ENCODE measurements around the gene PHLDA3. TPM values are rescaled to one million over a fixed set of nuclear protein-coding genes. Genes with fewer than 3 reads are reported as not detected.
A peak's percentile ranks its signal among the peaks of the same experiment; 100 is the strongest.

PHLDA3 gene
- total RNA-seq, 4 donors from 2014 or later = 243 to 301 (median 271) TPM

- TF ChIP-seq, protein P1, sequence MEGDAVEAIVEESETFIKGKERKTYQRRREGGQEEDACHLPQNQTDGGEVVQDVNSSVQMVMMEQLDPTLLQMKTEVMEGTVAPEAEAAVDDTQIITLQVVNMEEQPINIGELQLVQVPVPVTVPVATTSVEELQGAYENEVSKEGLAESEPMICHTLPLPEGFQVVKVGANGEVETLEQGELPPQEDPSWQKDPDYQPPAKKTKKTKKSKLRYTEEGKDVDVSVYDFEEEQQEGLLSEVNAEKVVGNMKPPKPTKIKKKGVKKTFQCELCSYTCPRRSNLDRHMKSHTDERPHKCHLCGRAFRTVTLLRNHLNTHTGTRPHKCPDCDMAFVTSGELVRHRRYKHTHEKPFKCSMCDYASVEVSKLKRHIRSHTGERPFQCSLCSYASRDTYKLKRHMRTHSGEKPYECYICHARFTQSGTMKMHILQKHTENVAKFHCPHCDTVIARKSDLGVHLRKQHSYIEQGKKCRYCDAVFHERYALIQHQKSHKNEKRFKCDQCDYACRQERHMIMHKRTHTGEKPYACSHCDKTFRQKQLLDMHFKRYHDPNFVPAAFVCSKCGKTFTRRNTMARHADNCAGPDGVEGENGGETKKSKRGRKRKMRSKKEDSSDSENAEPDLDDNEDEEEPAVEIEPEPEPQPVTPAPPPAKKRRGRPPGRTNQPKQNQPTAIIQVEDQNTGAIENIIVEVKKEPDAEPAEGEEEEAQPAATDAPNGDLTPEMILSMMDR (IDR thresholded peaks at IDR 0.05) = no peak
- TF ChIP-seq EP300 (IDR thresholded peaks at IDR 0.05) (peak in 1 of 2 donors; percentile 85), POLR2A (IDR thresholded peaks at IDR 0.05) (no peak)
- Histone ChIP-seq H3K36me3 (no peaks in the 10 kb centered on the region), H3K4me3 (peak overlapping the region in 1 of 4 donors; percentile 13), H3K27ac (peak overlapping the region; percentile 64 to 96 (median 84)), H3K27me3 (no peaks in the 10 kb centered on the region), H3K4me1 (peaks cover 0 to 72% (median 32%) of the 10 kb centered on the region in 4 donors), H3K9me3 (no peaks in the 10 kb centered on the region)
- WGBS, 2 donors = 7 to 11% methylated on average over 12 of the region's 12 CpGs
- no peak for DNase-seq (ENCODE audit: low spot score in 2 of 2)
These were observed 18.2 kb downstream of the PHLDA3 start for GRCh38 chr1:201450721-201451291.

- Histone ChIP-seq H3K27ac (peak overlapping the region; percentile 64 to 96 (median 84)), H3K4me3 (peak overlapping the region in 1 of 4 donors; percentile 8), H3K4me1 (peaks cover 0 to 67% (median 25%) of the 10 kb centered on the region in 4 donors), H3K9me3 (no peaks in the 10 kb centered on the region), H3K27me3 (no peaks in the 10 kb centered on the region), H3K36me3 (no peaks in the 10 kb centered on the region)
- 40 to 41% methylated on average over 5 of the region's 5 CpGs for WGBS, 2 donors
- no peak for DNase-seq (ENCODE audit: low spot score in 2 of 2)
- TF ChIP-seq, protein P1 (IDR thresholded peaks at IDR 0.05) = no peak
- TF ChIP-seq EP300 (IDR thresholded peaks at IDR 0.05) (peak in 1 of 2 donors; percentile 95), POLR2A (IDR thresholded peaks at IDR 0.05) (peak; percentile 18 to 20)
These were observed 20.0 kb downstream of the PHLDA3 start for GRCh38 chr1:201448990-201449389.

DNA sequence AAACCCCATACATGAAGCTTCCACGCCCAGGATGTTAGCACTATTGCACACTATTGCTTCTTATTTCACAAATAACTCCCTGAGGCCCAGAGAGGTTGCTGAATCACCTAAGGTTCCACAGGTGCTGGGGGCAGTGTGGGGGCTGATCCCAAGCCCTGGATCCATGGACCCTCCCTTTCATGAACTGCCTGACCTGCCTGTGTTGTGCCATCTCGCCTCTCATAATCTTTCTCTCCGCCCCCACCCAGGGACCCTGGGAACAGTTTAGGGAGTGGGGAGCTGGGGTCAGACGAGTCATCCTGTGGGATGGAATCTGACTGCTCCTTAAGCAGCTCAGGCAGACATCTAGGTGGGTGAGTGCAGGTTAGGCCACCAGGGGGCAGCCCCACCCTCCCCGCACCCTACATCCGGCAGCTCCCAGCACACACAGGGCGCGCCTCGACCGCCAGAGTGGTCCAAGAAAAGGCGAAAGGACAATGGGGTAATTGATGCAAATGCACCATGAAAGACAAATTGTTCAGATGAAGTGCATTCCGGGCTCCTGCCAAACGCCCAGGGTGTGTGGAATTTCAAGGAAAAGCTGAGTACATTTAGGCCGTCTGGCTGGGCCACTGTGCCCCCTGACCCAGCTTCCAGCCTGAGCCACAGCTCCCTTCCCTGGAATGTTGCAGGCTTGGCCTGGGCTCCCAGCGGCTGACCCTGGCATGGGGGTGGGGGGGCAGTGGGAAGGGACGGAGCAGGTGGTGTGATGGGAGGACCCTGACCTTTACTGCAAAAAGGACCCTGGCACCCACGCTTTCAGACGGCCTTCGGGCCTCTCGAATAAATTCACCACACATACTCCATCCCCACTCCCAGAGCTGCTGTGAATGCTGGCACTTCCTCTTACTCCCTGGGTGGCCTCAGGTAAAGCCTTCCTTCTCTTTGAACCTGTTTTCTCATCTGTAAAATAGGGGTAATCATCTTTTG, 20.8 kb downstream of the PHLDA3 start:
- WGBS, 2 donors = 16 to 18% methylated on average over 19 to 20 of the region's 20 CpGs
- DNase-seq (ENCODE audit: low spot score in 2 of 2) = peak; percentile 75 to 82
- Histone ChIP-seq H3K36me3 (no peaks in the 10 kb centered on the region), H3K4me1 (peaks cover 0 to 67% (median 25%) of the 10 kb centered on the region in 4 donors), H3K9me3 (no peaks in the 10 kb centered on the region), H3K27ac (peak overlapping the region; percentile 64 to 96 (median 84)), H3K27me3 (no peaks in the 10 kb centered on the region), H3K4me3 (peak overlapping the region in 1 of 4 donors; percentile 8)
- TF ChIP-seq POLR2A (IDR thresholded peaks at IDR 0.05) (peak in 1 of 2 donors; percentile 37), EP300 (IDR thresholded peaks at IDR 0.05) (peak; percentile 92 to 97)
- TF ChIP-seq, protein P1 (IDR thresholded peaks at IDR 0.05) = peak; percentile 78 to 96 (median 90)

DNA sequence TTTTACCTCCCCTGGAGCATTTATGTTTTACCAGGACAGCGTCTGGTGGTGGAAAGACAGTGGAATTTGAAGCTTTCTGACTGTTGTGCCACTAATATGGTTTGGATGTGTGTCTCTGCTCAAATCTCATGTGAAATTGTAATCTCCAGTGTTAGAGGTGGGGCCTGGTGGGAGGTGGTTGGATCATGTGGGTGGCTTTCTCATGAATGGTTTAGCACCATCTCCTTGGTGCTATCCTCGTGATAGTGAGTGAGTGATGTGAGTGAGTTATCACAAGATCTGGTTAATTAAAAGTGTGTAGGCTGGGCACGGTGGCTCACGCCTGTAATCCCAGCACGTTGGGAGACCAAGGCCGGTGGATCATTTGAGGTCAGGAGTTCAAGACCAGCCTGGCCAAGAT, 23.7 kb downstream of the PHLDA3 start:
- WGBS, 2 donors = 82 to 83% methylated on average over 6 of the region's 6 CpGs
- Histone ChIP-seq H3K27ac (peak overlapping the region in 2 of 4 donors; percentile 37 to 96), H3K36me3 (no peaks in the 10 kb centered on the region), H3K4me1 (peaks cover 0 to 47% (median 19%) of the 10 kb centered on the region in 4 donors), H3K9me3 (peaks cover 0 to 3% (median 0%) of the 10 kb centered on the region in 4 donors), H3K4me3 (no peak overlapping the region), H3K27me3 (no peaks in the 10 kb centered on the region)
- no peak for DNase-seq (ENCODE audit: low spot score in 2 of 2)
- no peak for TF ChIP-seq EP300 (IDR thresholded peaks at IDR 0.05)
- TF ChIP-seq POLR2A (IDR thresholded peaks at IDR 0.05) = no peak
- TF ChIP-seq, protein P1 (IDR thresholded peaks at IDR 0.05) = no peak

Data from tibial nerve (tissue), 4 donors.